GM18867 (cell line): ENCODE results near the gene KLHL26.
"Not testable (repeated sequence)": the region's sequence is repeated elsewhere in the genome, so short reads cannot be mapped to it uniquely, and the experiment has no call there.

Experiments used
- ATAC-seq: cut with Tn5 transposase; IDR thresholded peaks from one replicate; pipeline ENCODE4 v1.9.1; 2021; ENCODE audit warnings: mild to moderate bottlenecking, moderate library complexity; ENCODE audit not compliant: unreplicated experiment

The KLHL26 gene

DNA sequence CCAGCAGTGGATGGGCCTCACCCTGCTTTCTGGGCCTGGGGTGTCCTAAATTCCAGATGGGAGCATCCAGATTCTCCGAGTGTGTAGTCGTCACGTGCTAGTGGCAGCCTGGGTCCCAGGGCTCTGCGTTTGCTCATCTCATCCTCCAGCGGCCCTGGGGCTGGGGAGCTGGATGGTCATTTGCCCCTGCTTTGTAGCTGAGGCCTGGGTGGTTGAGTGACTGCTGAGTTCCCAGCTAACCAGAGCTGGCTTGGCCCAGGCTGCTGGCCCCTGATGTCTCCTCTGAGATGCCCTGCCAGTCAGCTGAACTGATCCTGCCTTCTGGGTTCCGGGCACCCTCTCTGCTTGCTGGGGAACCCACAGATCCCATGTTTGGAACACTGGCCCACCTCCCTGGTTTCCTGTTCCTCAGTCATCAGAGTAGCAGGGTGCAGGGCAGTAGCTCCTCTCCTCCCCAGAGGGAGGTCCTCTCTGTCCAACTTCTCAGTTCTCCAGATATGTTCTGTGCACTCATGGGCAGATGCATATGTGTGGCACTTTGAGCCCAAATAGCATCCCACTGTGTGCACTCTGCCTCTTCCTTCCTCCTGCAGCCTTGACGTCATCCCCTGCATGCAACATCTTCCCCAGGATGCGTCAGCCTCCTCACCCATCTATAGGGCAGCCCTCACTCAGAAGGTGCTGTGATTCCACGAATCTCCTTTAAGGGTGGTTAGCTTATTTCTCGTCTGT lies 24.3 kb downstream of the KLHL26 start:
- no peak for ATAC-seq

DNA sequence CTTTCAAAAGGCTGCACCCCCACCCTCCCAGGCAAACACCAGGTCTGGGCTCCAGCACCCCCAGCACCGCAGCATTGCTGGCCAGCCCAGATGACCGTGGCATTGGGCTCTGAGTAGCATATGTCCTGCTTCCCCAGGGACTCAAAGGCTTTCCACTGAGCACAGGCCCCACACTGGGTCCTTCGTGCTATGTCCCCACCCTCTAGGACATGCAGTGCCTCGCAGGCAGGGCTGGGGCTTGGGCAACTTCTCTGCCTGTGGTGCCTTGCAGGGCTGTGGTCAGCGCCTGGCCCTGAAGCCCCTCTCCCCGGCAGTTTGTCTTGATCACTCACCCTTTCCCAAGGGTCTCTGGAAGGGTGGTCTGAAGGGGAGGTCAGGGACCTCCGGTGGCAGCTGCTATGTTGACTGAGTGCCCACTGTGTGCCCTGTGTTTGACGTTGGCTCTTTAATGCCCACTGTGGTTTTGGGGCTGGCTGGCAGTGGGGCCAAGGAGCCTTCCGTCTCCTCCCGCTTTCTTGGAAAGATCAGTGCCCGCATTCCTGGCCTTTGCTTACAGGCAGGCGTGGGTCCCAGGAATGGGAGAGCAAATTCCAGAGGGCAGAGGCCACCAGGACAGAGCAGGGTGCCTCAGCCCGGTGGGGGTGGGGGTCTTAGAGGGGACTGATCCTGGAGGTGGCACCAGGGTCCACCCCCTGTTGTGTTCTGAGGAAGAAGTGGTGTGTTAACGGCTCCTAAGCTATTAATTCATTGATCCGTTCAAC lies 26.3 kb downstream of the KLHL26 start:
- ATAC-seq: no peak

DNA sequence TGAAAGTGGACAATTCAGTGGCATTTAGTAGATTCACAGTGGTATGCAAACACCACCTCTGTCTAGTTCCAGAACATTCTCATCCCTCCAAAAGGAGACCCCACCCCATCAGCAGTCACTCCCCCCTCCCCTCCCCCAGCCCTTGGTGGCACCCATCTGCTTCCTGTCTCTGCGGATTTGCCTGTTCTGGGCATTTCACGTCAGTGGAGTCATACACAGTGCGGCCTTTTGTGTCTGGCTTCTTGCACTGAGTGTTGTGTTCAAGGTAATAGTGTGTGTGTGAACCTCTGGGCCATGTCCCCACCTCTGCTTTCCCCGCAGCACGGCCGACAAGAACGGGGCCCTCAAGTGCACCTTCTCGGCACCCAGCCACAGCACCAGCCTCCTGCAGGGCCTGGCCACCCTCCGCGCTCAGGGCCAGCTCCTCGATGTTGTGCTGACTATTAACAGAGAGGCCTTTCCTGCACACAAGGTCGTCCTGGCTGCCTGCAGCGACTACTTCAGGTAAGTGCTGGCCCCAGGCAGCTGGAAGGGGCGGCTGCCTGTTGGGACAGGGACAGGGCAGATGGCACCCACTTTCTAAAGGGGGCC lies 27.2 kb downstream of the KLHL26 start:
- no peak for ATAC-seq

DNA sequence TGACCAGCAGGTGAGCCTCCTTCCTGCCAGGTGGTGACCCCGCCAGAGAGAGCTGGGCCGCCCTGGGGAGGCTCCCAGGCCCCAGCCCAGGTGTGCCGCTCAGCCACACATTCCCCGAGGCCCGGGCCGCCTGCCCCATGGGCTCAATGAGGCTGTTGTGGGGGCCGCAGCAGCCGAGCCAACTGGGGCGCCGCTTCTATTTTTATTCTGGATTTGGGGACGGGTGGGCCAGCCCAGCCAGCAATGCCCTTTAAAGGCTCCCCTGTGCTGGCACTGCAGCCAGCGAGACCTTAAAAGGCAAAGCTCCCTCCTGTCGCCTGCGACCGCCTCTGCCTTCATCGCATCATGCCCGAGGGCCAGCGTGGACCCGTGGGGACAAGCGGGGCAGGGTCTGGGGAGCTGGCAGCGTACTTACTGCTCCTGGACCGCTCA lies 29.0 kb downstream of the KLHL26 start:
- no peak for ATAC-seq

DNA sequence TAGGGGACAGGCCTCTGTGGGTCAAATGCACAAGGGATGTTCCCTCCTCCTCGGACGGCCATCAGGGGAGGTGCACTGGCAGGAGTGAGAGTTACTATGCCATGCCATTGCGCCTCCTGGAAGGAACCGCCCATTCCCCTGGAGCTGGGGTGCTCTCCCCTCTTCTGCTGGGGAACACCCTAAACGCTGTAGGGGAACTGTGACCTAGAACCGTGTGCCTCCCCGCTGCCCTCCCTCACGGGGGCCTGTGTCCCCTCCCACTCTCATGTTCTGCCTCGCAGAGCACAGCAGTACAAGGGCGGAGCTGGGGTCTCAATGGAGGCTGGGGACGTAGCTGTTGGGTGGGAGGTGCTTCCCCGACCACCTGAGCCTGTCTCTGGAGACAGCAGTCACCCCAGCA lies 29.5 kb downstream of the KLHL26 start:
- no peak for ATAC-seq

DNA sequence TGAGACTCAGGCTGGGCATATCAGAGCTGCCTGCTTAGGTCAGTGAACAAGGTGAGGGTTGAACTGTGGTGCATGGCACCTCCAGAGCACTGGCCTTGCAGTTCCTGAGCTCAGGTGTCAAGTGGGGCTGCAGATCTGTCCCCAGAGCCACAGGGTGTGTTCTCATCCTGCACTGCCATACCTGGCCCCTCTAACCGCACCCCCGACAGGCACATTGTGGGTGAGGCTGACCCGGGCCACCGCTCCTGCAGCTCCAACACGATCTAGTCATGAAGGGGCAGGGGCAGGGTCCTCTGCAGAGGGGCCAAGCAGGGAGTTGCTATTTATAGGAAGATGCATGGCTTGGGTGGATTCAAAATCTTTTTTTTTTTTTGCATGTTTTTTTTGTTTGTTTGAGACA lies 30.0 kb downstream of the KLHL26 start:
- no peak for ATAC-seq

DNA sequence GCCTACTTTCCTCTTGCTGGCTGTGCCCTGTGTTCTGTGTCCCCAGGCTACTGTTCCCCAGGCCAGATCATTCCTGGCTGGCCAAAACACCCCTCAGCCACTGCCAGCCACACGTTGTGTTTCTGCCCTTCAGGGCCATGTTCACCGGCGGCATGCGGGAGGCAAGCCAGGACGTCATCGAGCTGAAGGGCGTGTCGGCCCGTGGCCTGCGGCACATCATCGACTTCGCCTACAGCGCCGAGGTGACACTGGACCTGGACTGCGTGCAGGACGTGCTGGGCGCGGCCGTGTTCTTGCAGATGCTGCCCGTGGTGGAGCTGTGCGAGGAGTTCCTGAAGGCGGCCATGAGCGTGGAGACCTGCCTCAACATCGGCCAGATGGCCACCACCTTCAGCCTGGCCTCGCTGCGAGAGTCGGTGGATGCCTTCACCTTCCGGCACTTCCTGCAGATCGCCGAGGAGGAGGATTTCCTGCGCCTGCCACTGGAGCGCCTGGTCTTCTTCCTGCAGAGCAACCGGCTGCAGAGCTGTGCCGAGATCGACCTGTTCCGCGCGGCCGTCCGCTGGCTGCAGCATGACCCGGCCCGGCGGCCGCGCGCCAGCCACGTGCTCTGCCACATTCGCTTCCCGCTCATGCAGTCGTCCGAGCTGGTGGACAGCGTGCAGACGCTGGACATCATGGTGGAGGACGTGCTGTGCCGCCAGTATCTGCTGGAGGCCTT lies 30.9 kb downstream of the KLHL26 start:
- ATAC-seq: no peak

DNA sequence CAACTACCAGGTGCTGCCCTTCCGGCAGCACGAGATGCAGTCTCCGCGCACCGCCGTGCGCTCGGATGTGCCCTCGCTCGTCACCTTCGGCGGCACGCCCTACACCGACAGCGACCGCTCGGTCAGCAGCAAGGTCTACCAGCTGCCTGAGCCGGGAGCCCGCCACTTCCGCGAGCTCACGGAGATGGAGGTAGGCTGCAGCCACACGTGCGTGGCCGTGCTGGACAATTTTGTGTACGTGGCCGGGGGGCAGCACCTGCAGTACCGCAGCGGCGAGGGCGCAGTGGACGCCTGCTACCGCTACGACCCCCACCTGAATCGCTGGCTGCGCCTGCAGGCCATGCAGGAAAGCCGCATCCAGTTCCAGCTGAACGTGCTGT lies 31.4 kb downstream of the KLHL26 start:
- no peak for ATAC-seq

DNA sequence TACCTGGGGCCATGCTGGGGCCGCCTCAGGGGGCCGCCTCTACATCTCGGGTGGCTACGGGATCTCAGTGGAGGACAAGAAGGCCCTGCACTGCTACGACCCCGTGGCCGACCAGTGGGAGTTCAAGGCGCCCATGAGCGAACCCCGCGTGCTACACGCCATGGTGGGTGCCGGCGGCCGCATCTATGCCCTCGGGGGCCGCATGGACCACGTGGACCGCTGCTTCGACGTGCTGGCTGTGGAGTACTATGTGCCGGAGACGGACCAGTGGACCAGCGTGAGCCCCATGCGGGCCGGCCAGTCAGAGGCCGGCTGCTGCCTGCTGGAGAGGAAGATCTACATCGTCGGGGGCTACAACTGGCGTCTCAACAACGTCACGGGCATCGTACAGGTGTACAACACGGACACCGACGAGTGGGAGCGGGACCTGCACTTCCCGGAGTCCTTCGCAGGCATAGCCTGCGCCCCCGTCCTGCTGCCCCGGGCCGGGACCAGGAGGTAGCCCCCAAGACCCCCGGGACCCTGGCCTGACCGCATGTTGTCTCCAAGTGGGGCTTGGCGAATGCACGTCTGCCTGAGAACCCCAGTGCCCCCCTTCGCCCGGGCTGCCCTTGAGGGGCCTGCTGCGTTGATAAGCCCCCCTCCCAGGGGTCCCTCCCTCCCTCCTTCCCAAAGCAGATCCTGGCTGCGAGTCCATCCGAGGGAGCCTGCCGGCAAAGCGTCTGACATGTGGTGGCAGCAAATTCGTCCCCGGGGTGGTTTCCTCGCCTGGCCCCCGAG lies 32.1 kb downstream of the KLHL26 start:
- no peak for ATAC-seq

DNA sequence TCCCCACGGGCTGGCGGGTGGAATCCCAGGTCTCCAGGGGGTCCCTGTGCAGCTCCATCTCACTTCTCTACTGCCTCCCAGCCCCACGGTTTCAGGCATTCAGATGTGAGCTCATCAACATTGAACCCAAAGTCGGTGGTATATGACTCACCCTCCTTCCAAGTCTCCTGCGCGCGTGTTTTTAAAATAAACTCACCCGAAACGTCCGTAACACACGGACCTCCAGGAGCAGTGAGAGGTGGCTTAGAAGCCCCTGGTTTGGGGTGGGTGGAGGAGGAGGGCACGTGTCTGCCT lies 32.6 kb downstream of the KLHL26 start:
- no peak for ATAC-seq

DNA sequence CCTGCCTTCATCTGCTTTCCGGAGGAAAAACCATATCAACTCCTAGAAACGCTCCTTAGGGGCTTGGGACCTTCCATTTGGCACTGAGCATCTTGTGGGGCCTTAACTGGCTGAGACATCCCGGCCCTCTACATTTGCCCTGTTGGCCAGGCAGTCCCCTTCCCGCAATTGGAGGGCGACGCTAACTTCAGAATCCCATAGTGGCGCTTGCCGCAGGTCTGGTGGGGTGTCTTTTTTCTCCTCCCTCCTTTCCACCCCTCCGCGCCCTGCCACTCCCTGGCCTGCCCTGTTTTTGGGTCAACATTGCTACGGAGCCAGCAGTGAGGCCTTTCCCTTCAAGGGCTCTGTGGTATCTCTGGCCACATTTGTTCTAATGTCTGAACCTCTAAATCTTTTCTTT lies 33.1 kb downstream of the KLHL26 start:
- no peak for ATAC-seq

DNA sequence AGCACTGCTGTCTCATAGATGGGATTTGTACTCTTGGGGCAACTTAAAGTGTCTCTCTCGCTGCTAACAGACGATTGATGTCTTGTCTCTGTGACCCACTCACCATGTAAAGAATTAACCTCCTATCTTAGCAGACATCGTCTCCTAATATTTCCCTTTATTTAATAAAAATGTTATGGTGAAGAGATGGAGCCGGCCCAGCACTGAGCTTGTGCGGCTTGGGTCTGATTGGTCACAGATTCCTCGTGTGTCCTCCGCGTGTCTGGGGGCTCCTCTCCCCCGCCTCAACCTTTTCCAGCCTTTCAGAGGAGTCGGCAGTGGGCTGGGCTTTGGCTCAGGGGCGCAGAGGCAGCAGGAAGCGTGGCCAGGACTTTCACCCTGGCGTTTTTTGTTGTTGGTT lies 33.5 kb downstream of the KLHL26 start:
- no peak for ATAC-seq

DNA sequence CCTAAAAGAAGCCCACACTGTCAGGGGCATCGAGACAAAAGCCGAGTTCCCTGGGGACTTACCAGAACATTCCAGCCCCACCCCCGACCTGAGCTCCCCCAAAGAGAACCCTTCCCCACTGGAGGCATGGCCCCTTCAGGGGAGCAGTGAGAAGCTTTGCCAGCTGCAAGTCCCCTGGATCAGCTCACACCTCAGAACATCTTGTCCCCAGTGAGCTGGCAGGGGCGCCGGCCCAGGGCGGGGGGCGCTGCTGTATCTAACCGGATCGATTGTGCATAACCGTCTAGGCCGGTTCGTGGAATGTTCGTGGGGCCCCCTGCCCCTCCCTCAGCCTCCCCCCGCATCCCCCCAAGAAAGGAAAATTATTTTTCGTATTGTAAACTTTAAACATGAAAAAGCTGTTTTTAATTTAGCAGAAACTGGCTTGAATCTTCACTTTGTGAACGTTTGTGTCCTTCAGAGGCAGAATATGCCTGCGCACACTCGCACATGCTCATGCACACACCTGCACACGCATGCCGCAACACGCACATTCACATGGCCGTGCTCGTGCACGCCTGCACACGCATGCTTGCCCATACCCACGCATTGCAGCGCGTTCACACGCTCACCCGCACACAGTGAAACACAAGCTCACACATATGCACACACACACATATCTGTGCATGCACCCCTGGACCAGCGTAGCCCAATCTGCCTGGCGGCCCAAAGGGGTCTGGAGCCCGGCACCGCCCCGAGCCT lies 34.6 kb downstream of the KLHL26 start:
- no peak for ATAC-seq

DNA sequence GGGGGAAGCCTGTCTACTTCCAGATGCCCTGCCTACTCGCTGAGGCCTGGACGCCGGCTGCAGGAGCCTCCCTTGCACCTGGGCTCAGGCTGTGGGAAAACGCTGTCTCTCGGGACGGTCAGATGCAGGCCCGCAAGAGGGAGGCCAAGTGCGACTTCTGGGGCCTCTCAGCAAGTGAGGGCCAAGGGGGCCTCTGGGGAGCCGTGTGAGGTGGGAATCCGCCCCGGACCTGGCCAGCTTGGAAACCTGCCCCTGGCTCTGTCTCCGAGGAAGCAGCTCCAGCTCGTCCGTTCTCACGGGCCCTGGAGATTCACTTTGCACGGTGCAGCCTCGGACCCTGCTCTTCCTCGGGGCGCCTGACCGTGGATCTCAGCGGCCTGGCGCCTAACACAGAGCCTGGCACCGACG lies 35.2 kb downstream of the KLHL26 start:
- no peak for ATAC-seq

DNA sequence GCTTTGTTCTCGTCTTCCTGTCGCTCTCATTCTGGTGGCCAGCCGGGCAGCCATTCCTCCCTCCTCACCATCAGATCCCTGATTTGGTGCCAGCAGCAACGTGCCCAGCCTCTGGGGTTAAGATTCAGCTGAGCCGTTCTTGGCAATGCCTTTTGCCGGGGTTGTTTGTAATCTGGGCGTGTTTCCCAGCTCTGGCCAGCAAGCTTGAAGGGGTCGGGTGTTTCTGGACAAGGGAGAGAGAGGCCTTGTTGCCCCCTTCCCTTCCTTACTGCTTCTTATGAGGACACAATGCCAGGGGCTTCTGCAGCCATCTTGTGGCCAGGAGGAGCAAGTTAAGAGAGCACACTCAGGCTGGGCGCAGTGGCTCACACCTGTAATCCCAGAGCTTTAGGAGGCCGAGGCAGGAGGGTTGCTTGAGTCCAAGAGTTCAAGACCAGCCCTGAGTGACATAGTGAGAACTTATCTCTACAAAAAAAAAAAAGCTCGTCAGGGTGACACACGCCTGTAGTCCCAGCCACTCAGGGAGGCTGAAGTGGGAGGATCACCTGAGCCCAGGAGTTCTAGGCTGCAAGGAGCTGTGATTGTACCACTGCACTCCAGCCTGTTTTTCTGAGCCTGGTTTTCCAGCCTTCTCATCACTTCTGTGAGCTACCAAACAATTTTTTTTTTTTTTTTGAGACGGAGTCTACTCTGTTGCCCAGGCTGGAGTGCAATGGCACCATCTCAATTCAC lies 35.9 kb downstream of the KLHL26 start:
- no peak for ATAC-seq

DNA sequence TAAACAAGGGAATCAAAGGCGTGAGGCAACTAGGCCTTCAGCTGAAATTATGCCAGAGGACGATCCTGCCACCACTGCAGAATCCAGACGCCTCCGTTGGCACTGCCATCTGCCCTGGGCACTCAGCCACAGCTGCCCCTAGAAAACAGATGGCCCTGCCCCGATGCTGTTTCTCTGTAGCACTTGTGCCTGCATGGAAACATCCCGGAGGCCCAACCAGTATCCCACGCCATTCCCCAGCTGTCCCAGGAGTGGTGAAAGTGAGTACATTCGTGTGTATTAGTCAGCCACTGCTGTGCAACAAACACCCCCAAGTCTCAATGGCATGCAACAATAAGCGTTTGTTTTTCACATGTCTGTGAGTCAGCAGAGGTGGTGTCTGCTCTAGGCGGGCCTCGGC lies 37.8 kb downstream of the KLHL26 start:
- no peak for ATAC-seq

DNA sequence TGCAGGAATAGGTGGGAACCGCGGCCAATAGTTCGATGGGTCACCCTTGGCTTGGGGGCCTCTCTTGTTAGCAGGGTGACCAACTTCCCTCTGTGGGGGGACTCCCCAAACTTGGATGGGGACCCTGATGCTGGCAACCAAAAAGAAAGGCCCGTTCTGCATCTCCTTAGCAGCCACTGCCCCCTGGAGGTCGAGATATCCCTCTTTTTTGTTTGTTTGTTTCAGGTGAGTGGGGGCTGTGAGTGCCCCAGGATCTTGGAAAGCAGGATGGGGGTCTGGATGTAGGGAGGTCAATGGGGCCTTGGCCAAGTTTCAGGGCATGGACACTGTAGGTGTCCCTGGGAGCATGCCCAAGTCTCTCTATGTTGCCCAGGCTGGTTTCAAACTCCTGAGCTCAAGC lies 39.0 kb downstream of the KLHL26 start:
- no peak for ATAC-seq

DNA sequence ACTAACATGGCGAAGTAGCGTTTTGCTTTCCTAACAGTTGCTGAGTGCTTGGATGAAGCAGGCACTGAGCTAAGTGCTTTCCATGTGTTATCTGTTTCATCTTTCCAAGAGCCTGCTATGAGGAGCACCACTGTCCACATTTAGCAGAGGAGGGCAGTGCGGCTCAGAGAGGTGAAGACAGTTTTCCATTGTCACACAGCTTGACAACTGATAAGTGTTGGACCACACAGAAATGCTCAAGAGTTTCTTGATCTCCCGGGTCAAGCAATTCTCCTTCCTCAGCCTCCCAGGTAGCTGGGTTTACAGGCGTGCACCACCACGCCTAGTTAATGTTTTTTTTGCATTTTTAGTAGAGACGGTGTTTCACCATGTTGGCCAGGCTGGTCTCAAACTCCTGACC lies 39.9 kb downstream of the KLHL26 start:
- no peak for ATAC-seq

DNA sequence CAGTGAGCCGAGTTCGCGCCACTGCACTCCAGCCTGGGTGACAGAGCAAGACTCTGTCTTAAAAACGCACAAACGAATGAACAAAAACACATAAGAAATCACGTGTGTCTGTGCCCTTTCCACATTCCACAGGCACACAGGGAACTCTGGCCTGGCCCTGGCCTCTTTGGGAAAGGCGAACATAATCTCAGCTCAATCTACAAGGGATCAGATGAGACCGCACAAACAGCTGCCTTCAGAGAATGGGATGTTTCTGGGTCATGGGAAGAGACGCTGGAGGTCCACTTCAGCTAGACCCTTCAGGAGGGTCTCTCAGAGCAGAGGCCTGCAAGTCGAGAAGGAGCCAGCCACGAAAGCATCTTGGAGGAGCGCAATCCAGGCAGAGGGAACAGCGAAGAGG lies 40.3 kb downstream of the KLHL26 start:
- ATAC-seq: no peak

DNA sequence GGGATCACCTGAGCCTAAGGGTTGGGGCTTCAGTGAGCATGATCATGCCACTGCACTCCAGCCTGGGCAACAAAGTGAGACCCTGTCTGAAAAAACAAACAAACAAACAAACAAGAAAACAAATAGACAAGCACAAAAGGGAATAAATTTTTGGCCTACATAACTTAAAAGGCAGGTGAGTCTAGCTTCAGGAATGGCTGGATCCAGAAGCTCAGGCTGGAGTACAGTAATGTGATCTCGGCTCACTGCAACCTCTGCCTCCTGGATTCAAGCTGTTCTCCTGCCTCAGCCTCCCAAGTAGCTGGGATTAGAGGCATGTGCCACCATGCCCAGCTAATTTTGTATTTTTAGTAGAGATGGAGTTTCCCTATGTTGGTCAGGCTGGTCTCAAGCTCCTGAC lies 43.3 kb downstream of the KLHL26 start:
- ATAC-seq: not testable (repeated sequence)
